SU-DHL-6 (cell line): ENCODE results near the gene TSC22D4.
"Not testable (repeated sequence)": the region's sequence is repeated elsewhere in the genome, so short reads cannot be mapped to it uniquely, and the experiment has no call there.

ENCODE experiments used
- EZH2phosphoT487 ChIP-seq: fragments of 200-600 bp; sonication (generic), shearing (Covaris generic); conservative IDR thresholded peaks from 2 replicates; pipeline ENCODE4 v1.6.1; 2018; ENCODE audit warnings: mild to moderate bottlenecking, antibody characterized with exemption, low read length, moderate library complexity, mixed read lengths
- TF ChIP-seq, protein P1 (sequence below): fragments of 200-600 bp; sonication (generic); IDR thresholded peaks from one replicate; pipeline ENCODE4 v1.5.1; 2017; ENCODE audit warnings: antibody characterized with exemption, mild to moderate bottlenecking, low read length, moderate library complexity; ENCODE audit not compliant: insufficient read depth, poor library complexity, severe bottlenecking

DNA sequence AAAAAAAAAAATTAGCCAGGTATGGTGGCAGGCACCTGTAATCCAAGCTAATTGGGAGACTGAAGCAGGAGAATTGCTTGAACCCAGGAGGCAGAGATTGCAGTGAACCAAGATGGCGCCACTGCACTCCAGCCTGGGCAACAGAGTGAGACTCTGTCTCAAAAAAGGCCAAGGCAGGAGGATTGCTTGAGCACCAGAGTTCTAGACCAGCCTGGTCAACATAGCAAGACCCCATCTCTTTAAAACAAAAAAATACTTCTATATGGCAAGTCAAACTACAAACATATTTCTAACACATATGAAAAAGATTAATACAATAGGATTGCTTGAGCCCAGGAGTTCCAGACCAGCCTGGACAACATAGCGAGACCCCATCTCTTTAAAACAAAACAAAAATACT is 21.7 kb upstream of the TSC22D4 start:
- TF ChIP-seq, protein P1, sequence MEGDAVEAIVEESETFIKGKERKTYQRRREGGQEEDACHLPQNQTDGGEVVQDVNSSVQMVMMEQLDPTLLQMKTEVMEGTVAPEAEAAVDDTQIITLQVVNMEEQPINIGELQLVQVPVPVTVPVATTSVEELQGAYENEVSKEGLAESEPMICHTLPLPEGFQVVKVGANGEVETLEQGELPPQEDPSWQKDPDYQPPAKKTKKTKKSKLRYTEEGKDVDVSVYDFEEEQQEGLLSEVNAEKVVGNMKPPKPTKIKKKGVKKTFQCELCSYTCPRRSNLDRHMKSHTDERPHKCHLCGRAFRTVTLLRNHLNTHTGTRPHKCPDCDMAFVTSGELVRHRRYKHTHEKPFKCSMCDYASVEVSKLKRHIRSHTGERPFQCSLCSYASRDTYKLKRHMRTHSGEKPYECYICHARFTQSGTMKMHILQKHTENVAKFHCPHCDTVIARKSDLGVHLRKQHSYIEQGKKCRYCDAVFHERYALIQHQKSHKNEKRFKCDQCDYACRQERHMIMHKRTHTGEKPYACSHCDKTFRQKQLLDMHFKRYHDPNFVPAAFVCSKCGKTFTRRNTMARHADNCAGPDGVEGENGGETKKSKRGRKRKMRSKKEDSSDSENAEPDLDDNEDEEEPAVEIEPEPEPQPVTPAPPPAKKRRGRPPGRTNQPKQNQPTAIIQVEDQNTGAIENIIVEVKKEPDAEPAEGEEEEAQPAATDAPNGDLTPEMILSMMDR, result not testable (repeated sequence)
- not testable (repeated sequence) for TF ChIP-seq EZH2phosphoT487
